Duodenal mucosa (tissue), 2 donors: ENCODE measurements around the gene MORC4.

Source experiments
- H3K27ac ChIP-seq: one replicate; pipeline ENCODE4 v1.7.0; 2013; ENCODE audit warnings: low read depth, low read length
- H3K27me3 ChIP-seq, 2 donors: one replicate each; pipeline ENCODE4 v1.7.0; 2013; ENCODE audit warnings: low read length in 2 of 2, control low read depth in 1 of 2; ENCODE audit not compliant: insufficient read depth in 2 of 2, control insufficient read depth in 1 of 2
- H3K36me3 ChIP-seq, 2 donors: one replicate each; pipeline ENCODE4 v1.7.0; 2013; ENCODE audit warnings: low read length in 2 of 2, control low read depth in 1 of 2; ENCODE audit not compliant: insufficient read depth in 2 of 2, control insufficient read depth in 1 of 2
- H3K4me1 ChIP-seq, 2 donors: one replicate each; pipeline ENCODE4 v1.7.0; 2013; ENCODE audit warnings: low read length in 2 of 2, control low read depth in 1 of 2; ENCODE audit not compliant: insufficient read depth in 2 of 2, control insufficient read depth in 1 of 2
- H3K4me3 ChIP-seq, 2 donors: one replicate each; pipeline ENCODE4 v1.7.0; 2013; ENCODE audit warnings: low read length in 2 of 2, low read depth in 1 of 2
- H3K9ac ChIP-seq, 2 donors: one replicate each; pipeline ENCODE4 v1.7.0; 2013; ENCODE audit warnings: low read length in 2 of 2, low read depth in 1 of 2
- H3K9me3 ChIP-seq, 2 donors: one replicate each; pipeline ENCODE4 v1.7.0; 2013; ENCODE audit warnings: low read length in 2 of 2, control low read depth in 1 of 2; ENCODE audit not compliant: control insufficient read depth in 1 of 2

MORC4 gene

DNA sequence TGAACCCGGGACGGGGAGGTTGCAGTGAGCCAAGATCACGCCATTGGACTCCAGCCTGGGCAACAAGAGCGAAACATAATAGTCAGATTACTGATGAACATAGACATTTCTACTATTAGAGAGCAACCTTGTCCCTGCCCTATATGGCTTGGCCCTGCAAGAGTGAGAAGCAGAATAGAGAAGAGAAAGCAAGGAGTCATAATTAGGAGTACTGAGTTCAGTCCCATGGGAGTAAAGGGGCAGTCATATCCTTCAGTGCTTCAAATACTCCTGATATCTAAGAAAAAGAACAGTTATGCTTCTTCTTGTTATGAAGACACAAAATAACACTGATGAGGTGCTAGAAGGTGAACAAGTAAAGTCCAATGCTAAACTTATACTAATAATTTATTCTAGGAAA, 46.0 kb downstream of the MORC4 start:
- Histone ChIP-seq H3K27me3 (no peaks in the 10 kb centered on the region), H3K4me1 (peaks cover 3 to 4% of the 10 kb centered on the region in 2 donors), H3K27ac (no peak overlapping the region), H3K9ac (no peak overlapping the region), H3K4me3 (no peak overlapping the region), H3K36me3 (peaks cover 0 to 12% of the 10 kb centered on the region in 2 donors), H3K9me3 (no peaks in the 10 kb centered on the region)

DNA sequence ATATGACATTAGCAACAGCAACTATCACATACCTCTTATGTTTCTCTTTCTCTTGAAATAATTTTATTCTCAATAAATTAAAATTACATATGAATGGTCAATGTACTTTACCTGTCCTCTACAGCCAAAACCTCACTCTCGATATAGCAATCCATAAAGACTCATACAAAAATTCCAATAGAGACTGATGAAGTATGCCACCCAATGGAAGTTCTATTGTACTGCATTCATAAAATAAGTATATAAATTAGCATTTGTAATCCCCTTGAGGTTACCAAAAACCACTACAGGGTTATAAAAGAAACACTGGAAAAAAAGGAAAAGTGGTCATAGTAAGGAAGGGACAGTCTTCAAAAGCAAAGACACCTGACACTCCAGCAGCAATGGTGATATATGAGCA, 47.0 kb downstream of the MORC4 start:
- H3K27me3 ChIP-seq, result no peaks in the 10 kb centered on the region
- no peak overlapping the region for H3K4me3 ChIP-seq
- H3K27ac ChIP-seq, result no peak overlapping the region
- H3K9me3 ChIP-seq, result no peaks in the 10 kb centered on the region
- H3K4me1 ChIP-seq, result peaks cover 3 to 4% of the 10 kb centered on the region in 2 donors
- peaks cover 0 to 8% of the 10 kb centered on the region in 2 donors for H3K36me3 ChIP-seq
- H3K9ac ChIP-seq, result no peak overlapping the region

DNA sequence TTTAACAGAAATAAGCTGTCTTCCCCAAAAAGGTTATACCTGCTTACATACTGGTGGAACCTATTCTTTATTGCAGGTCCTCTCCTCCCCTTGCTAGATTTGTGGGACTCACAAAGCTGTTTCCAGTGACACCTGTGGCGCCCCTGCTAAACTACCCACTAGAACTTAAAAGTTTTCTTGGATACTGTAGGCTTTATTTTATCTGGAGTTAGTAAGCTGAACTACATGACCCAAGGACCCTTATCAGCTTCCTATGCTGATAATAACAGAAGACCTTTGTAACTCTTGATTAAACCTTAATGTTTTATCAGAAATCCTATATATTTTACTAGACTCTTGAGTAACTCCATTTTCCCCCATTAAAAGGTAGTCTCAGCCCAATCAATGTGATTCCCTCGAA, 47.5 kb downstream of the MORC4 start:
- H3K4me3 ChIP-seq, result no peak overlapping the region
- no peaks in the 10 kb centered on the region for H3K27me3 ChIP-seq
- H3K9me3 ChIP-seq, result no peaks in the 10 kb centered on the region
- H3K9ac ChIP-seq, result no peak overlapping the region
- H3K27ac ChIP-seq, result no peak overlapping the region
- H3K36me3 ChIP-seq, result peaks cover 0 to 4% of the 10 kb centered on the region in 2 donors
- peaks cover 3 to 4% of the 10 kb centered on the region in 2 donors for H3K4me1 ChIP-seq

DNA sequence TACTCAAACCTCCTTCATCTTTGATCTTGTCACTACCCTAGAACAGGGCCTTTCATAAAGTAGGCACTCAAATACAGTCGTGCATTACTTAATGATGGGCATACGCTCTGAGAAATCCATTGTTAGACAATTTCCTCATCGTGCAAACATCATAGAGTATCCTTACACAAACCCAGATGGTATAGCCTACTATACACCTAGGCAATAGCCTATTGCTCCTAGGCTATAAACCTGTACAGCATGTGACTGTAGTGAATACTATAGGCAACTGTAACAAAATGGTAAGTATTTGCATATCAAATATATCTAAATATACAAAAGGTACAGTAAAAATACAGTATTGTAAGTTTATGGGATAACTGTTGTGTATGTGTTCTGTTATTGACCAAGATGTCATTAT, 47.9 kb downstream of the MORC4 start:
- peaks cover 0 to 4% of the 10 kb centered on the region in 2 donors for H3K36me3 ChIP-seq
- no peak overlapping the region for H3K27ac ChIP-seq
- no peaks in the 10 kb centered on the region for H3K9me3 ChIP-seq
- peaks cover 3 to 4% of the 10 kb centered on the region in 2 donors for H3K4me1 ChIP-seq
- H3K9ac ChIP-seq, result no peak overlapping the region
- no peaks in the 10 kb centered on the region for H3K27me3 ChIP-seq
- no peak overlapping the region for H3K4me3 ChIP-seq

DNA sequence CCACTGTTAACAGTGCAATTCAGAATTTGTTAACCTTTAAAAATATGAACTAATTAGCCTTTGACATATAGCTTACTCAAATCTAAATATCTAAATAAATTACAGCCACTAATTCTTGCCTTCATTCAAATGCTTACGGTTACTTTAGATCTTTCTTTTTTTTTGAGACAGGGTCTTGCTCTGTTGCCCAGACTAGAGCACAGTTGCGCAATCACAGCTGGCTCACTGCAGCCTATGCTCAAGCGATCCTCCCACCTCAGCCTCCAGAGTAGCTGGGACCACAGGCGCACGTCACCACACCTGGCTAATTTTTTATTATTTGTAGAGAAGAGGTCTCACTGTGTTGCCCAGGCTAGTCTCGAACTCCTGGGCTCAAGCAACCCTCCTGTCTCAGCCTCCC, 48.8 kb downstream of the MORC4 start:
- no peaks in the 10 kb centered on the region for H3K9me3 ChIP-seq
- H3K4me1 ChIP-seq, result peaks cover 3 to 4% of the 10 kb centered on the region in 2 donors

DNA sequence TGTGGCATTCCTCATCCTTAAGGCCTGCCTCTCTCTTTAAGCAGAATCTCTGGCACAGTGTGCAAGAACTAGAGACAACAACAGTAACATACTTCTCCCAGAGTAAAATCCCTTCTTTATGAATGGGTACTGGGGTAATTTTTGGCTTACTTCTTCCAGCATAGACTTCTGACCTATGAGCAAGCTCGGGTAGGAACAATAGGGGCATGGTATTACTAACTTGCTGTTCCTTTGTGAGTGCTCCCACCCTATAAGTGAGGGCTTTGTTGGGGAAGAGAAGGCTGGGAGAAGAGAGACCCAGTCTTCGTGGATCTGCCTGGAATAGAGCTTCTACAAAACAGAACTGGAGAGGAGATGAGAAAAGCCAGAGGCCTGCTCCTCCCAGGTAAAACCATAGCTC, 49.6 kb downstream of the MORC4 start:
- peaks cover 3 to 4% of the 10 kb centered on the region in 2 donors for H3K4me1 ChIP-seq
- no peak overlapping the region for H3K9ac ChIP-seq
- no peaks in the 10 kb centered on the region for H3K36me3 ChIP-seq
- no peaks in the 10 kb centered on the region for H3K9me3 ChIP-seq
- H3K27ac ChIP-seq, result no peak overlapping the region
- no peak overlapping the region for H3K4me3 ChIP-seq
- no peaks in the 10 kb centered on the region for H3K27me3 ChIP-seq

More for the DNA sequence above, 48.8 kb downstream of the MORC4 start:
- no peak overlapping the region for H3K4me3 ChIP-seq
- H3K36me3 ChIP-seq, result no peaks in the 10 kb centered on the region
- H3K9ac ChIP-seq, result no peak overlapping the region
- H3K27ac ChIP-seq, result no peak overlapping the region
- no peaks in the 10 kb centered on the region for H3K27me3 ChIP-seq

DNA sequence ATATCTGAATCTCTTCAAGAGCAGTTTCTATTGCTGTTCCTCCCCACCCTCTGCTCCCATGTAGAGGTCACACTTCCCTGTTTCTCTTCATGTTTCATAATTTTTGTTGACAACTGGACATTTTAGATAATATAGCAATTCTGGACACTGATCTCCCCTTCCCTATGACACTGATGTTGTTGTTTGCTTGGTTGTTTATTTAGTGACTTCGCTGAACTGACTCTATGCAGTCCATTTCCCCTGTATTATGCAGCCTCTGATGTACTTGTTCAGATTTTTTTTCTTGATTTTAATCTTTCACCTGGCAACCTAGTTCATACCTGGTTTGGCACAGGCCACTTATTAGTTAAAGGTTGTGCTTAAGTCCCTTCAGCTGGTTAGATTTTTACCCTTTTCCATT, 50.6 kb downstream of the MORC4 start:
- Histone ChIP-seq H3K27ac (no peak overlapping the region), H3K27me3 (no peaks in the 10 kb centered on the region), H3K9ac (no peak overlapping the region), H3K4me1 (peaks cover 3 to 4% of the 10 kb centered on the region in 2 donors), H3K4me3 (no peak overlapping the region), H3K9me3 (no peaks in the 10 kb centered on the region), H3K36me3 (no peaks in the 10 kb centered on the region)

DNA sequence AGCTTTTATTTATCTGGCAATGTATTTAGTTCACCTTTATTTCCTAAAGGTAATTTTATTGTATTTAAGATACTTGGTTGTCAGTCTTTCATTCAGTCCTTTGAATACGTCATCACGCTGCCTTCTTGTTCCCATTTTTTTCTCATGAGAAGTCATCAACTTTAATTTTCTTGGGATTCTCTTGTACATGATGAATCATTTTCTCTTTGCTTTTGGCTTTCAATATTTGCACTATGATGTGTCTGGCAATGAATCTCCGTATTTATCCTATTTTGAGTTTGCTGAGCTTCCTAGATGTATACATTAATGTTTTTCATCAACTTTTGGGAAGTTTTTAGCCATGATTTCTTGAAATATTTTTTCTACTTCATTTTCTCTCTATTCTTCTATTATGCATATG, 51.4 kb downstream of the MORC4 start:
- no peak overlapping the region for H3K9ac ChIP-seq
- H3K4me3 ChIP-seq, result no peak overlapping the region
- no peaks in the 10 kb centered on the region for H3K9me3 ChIP-seq
- no peaks in the 10 kb centered on the region for H3K27me3 ChIP-seq
- peaks cover 3 to 4% of the 10 kb centered on the region in 2 donors for H3K4me1 ChIP-seq
- H3K36me3 ChIP-seq, result no peaks in the 10 kb centered on the region
- no peak overlapping the region for H3K27ac ChIP-seq

DNA sequence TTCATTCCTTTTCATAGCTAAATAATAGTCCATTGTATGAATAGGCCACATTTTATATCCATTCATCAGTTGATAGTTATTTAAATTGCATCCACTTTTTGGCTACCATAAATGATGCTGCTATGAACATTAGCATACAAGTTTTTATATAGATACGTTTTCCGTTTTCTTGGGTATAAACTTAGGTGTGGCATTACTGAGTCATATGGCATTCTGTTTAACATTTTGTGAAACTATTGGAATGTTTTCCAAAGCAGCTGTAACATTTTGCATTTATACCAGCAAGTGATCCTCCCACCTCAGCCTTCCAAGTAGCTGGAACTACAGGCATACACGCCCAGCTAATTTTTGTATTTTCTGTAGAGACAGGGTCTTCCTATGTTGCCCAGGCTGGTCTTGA, 53.5 kb downstream of the MORC4 start:
- no peaks in the 10 kb centered on the region for H3K9me3 ChIP-seq
- no peaks in the 10 kb centered on the region for H3K27me3 ChIP-seq

DNA sequence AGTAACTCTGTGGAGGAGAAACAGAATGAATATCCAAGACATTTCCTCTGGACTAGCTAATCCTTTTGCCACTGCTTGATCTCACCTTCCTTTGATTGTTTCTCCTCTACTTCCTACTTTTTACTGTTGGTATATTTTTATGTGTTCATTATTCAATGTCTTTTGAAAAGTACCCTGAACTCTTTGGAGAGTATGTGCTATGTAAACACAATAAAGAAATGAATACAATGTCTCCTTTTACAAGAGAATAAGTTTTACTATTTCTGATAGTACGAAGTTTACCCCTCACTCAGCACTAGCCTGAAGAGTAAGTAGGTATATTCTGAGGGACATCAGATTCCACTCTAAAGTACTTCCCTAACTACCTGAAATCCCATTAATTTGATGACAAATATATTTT, 59.9 kb downstream of the MORC4 start:
- Histone ChIP-seq H3K9ac (no peak overlapping the region), H3K4me1 (no peaks in the 10 kb centered on the region), H3K27me3 (no peaks in the 10 kb centered on the region), H3K9me3 (no peaks in the 10 kb centered on the region), H3K36me3 (peaks cover 0 to 21% of the 10 kb centered on the region in 2 donors), H3K27ac (no peak overlapping the region), H3K4me3 (no peak overlapping the region)

More for the DNA sequence above, 53.5 kb downstream of the MORC4 start:
- H3K4me3 ChIP-seq, result no peak overlapping the region
- peaks cover 0 to 13% of the 10 kb centered on the region in 2 donors for H3K36me3 ChIP-seq
- H3K27ac ChIP-seq, result no peak overlapping the region
- no peaks in the 10 kb centered on the region for H3K4me1 ChIP-seq
- no peak overlapping the region for H3K9ac ChIP-seq

DNA sequence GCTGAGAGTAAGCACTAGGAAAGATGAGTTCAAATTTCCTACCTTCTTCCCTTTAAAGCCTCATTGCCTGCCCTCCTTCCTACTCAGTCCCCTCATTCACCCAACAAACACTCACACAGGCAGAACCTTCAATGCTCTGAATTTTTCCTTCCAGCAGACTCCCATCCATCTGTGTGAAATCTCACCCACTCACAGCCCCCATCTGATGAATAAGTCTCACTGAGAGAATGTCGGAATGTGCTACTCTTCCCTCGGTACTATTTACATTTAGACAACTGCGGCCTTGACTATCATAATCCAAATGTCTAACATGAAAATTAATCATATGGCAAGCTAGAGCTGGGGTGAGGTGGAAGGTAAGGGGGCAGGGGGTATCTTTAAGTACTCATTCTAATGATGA, 60.4 kb downstream of the MORC4 start:
- H3K27me3 ChIP-seq, result no peaks in the 10 kb centered on the region
- H3K9me3 ChIP-seq, result no peaks in the 10 kb centered on the region
- H3K4me1 ChIP-seq, result no peaks in the 10 kb centered on the region
- H3K4me3 ChIP-seq, result no peak overlapping the region
- H3K9ac ChIP-seq, result no peak overlapping the region
- peaks cover 0 to 21% of the 10 kb centered on the region in 2 donors for H3K36me3 ChIP-seq
- H3K27ac ChIP-seq, result no peak overlapping the region
